ENCODE data around the gene NOTUM.
A peak's percentile ranks its signal among the peaks of the same experiment; 100 is the strongest.
"Not testable (repeated sequence)": the region's sequence is repeated elsewhere in the genome, so short reads cannot be mapped to it uniquely, and the experiment has no call there.

NOTUM gene

DNA sequence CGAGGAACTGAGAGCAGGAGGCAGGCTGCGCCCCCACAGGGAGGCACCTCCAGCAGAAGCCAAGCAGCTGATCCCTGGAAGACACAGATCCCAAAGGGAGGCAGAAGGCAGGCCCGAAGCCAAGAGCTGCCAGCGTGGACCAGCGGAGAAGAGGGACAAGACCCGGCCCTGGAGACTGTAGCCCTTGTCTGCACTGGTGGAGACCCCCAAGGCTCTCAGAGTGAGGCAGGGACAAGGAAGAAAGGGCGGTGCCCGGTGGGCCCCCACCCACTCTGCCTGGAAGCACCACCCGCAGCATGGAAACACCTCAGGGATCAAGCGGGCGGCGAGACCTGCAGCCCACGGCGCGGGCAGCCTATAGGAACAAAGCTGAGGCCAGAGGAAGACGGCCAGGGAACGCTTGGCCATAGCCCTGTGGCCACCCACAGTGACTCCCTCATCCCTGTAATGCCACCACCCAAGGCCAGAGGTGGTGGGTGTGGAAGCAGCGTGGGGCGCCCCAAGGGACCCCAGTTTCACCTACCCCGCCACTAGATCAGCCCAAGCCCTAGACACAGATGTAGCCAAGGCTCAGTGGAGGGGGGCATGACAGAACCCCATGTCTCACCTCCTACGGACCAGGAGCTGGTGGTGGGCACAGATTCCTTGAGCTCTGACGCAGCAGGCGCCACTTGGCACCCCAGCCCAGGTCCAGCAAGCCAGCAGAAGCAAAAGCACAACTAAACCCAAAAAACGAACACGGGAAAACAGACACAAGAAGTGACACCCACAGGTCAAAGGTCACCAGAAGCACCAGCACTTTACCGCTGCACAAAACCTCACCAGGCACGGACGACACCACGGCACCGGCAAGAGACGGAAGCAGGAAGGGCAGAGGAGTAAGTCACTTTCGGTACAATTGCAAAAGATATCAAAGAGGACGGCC, 40.1 kb downstream of the NOTUM start:
- no peak overlapping the region for H3K4me3 ChIP-seq (ENCODE audit: insufficient read length, low read depth)
- TF ChIP-seq SUZ12 (IDR thresholded peaks at IDR 0.05; ENCODE audit: extremely low read depth, insufficient read depth, insufficient read length) (no peak), YY1 (IDR thresholded peaks at IDR 0.05; ENCODE audit: insufficient read depth, insufficient read length) (no peak), ZNF274 (IDR thresholded peaks at IDR 0.05; ENCODE audit: low read depth, low read length) (no peak)
- no peak for DNase-seq (ENCODE audit: low read depth, low spot score)
- H3K27me3 ChIP-seq (ENCODE audit: insufficient read depth, insufficient read length), result no peaks in the 10 kb centered on the region
- no peak overlapping the region for H3K9ac ChIP-seq (ENCODE audit: insufficient read length, low read depth)
- H3K4me1 ChIP-seq (ENCODE audit: insufficient read depth, insufficient read length), result peaks cover 44% of the 10 kb centered on the region
- no peaks in the 10 kb centered on the region for H3K9me3 ChIP-seq (ENCODE audit: insufficient read depth, low read length)
- H3K36me3 ChIP-seq (ENCODE audit: insufficient read depth, insufficient read length, low read length), result peaks cover 57% of the 10 kb centered on the region

DNA sequence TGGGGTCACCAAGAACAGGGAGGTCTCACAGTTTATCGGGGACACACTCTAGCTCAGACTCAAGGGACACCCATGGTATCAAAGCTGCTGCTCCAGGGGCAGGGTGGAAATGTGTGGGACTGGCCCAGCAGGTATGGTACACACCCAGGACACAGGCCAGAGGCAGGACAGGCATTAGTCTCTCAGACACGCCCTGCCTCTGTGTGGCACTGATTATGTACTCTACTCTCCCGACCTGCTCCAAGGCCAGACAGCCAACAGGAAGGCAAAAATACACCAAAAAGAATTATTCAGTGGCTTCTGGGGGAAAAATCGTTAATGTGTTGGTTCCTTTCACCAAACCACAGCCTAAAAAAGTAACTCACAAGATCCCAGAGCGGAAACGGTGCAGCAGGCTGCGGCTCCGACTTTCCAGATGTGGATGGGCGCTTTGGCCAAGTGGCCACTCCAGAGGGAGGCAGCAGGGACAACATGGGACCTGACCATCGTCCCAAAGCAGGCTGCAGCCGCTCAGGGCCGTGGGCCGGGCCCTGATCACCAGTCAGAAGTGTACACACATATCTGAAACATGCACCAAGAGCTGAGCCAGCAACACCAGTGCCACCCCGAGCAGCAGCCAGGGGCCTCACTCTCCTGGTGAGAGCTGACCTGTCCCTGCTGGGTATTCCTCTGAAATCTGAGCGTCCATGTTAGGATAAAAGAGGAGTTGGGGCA, 42.0 kb downstream of the NOTUM start:
- TF ChIP-seq SUZ12 (IDR thresholded peaks at IDR 0.05; ENCODE audit: extremely low read depth, insufficient read depth, insufficient read length) (no peak), ZNF274 (IDR thresholded peaks at IDR 0.05; ENCODE audit: low read depth, low read length) (no peak), YY1 (IDR thresholded peaks at IDR 0.05; ENCODE audit: insufficient read depth, insufficient read length) (no peak)
- no peaks in the 10 kb centered on the region for H3K27me3 ChIP-seq (ENCODE audit: insufficient read depth, insufficient read length)
- H3K36me3 ChIP-seq (ENCODE audit: insufficient read depth, insufficient read length, low read length), result peaks cover 71% of the 10 kb centered on the region
- no peak overlapping the region for H3K4me3 ChIP-seq (ENCODE audit: insufficient read length, low read depth)
- H3K9ac ChIP-seq (ENCODE audit: insufficient read length, low read depth), result no peak overlapping the region
- H3K9me3 ChIP-seq (ENCODE audit: insufficient read depth, low read length), result no peaks in the 10 kb centered on the region
- H3K4me1 ChIP-seq (ENCODE audit: insufficient read depth, insufficient read length), result peaks cover 31% of the 10 kb centered on the region
- DNase-seq (ENCODE audit: low read depth, low spot score), result no peak

DNA sequence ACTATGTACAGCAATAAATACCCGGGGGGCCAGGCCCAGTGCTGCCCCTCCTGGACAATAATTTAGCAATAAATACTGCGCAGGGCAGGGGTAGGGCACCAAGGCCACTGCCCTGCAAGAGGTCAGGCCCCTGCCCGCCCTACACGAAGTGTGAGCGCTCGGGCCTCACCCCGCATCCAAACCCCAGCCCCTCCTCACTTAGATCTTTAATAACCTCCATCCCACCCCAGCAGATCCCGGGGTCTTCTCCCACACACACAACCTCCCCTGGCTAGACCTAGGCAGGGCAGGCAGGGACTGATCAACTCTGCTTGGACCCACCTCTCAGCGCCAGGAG, 42.7 kb downstream of the NOTUM start:
- not testable (repeated sequence) for H3K27me3 ChIP-seq (ENCODE audit: insufficient read depth, insufficient read length); H3K9me3 ChIP-seq (ENCODE audit: insufficient read depth, low read length); H3K9ac ChIP-seq (ENCODE audit: insufficient read length, low read depth); DNase-seq (ENCODE audit: low read depth, low spot score); H3K4me3 ChIP-seq (ENCODE audit: insufficient read length, low read depth)
- peaks cover 78% of the 10 kb centered on the region for H3K36me3 ChIP-seq (ENCODE audit: insufficient read depth, insufficient read length, low read length)
- H3K4me1 ChIP-seq (ENCODE audit: insufficient read depth, insufficient read length), result peaks cover 29% of the 10 kb centered on the region

DNA sequence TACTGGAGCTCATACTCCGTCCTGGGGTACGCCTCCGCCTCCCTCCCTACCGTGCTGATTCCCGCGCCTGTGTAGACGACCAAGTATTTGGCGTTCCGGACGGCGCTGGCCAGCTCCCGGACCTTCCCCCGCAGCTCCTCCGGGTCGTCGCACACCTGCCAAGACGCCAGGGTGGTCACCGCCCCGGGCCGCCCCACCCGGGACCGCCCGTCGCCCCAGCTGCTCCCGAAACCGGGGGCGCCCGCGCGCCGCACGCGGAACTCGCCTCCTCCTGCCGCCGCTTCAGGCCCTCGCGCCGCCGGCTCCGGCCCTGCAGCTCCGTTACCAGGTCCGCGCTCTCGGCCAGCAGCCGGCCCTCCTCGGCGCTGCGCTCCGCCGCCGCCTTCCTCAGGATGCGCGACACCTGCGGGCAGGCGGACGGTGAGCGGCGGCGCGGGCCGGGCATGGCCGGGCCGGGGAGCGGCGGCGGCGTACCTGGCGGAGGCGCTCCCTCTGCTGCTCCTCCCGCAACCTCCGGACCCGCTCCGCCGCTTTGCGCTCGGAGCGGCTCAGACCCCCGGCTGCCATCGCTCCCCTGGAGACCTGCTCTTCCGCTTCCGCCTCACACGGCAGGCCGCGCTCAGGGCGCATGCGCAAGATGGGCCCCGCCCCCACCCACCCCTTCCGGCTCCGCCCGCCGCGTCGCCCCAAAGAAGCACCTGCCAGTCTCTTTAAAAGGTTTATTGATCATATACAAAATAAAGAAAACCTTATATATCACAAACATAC, 43.2 kb downstream of the NOTUM start, which contains the start of gene SIRT7:
TSS of gene SIRT7 (minus strand) at position 612 of the 768 bp plus-strand sequence. CDS start at position 567, 45 bp downstream.
- peak within 1 kb of the TSS; percentile 98 for H3K9ac ChIP-seq (ENCODE audit: insufficient read length, low read depth)
- H3K36me3 ChIP-seq (ENCODE audit: insufficient read depth, insufficient read length, low read length), result peaks cover 79% of the 10 kb centered on the region
- no peaks in the 10 kb centered on the region for H3K27me3 ChIP-seq (ENCODE audit: insufficient read depth, insufficient read length)
- no peak for TF ChIP-seq SUZ12 (IDR thresholded peaks at IDR 0.05; ENCODE audit: extremely low read depth, insufficient read depth, insufficient read length)
- TF ChIP-seq YY1 (IDR thresholded peaks at IDR 0.05; ENCODE audit: insufficient read depth, insufficient read length), result no peak
- no peak for TF ChIP-seq ZNF274 (IDR thresholded peaks at IDR 0.05; ENCODE audit: low read depth, low read length)
- peak within 1 kb of the TSS; percentile 85 for H3K4me3 ChIP-seq (ENCODE audit: insufficient read length, low read depth)
- H3K4me1 ChIP-seq (ENCODE audit: insufficient read depth, insufficient read length), result peaks cover 26% of the 10 kb centered on the region
- peak; percentile 40 for DNase-seq (ENCODE audit: low read depth, low spot score)
- H3K9me3 ChIP-seq (ENCODE audit: insufficient read depth, low read length), result no peaks in the 10 kb centered on the region

DNA sequence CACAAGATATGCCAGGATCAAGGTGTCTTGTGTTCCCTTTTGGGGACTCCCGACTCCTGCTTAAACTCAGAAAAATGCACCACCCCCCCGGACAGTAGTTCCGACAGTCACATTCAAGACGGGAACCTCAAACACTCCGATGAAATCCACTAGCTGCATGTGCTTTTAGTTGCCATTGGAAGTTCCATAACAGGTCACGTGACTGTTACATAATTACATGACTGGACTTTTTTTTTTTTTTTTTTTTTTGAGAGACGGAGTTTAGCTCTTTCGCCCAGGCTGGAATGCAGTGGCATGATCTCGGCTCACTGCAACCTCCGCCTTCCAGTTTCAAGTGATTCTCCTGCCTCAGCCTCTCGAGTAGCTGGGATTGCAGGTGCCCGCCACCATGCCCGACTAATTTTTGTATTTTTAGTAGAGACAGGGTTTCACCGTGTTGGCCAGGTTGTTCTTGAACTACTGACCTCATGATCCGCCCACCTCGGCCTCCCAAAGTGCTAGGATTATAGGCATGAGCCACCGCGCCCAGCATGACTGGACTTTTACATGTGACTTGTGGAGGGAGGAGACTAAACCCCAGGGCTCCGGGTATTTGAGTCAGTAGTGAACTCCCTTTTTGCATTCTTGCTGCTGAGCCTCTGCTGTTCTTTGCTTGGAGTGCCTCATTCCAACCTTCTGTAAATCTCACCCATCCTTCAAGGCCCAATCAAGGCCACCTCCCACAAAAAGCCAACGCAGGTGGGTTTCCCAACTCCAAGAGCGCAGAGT, 44.6 kb downstream of the NOTUM start:
- H3K9ac ChIP-seq (ENCODE audit: insufficient read length, low read depth), result peak overlapping the region; percentile 98
- H3K9me3 ChIP-seq (ENCODE audit: insufficient read depth, low read length), result no peaks in the 10 kb centered on the region
- no peak for DNase-seq (ENCODE audit: low read depth, low spot score)
- peaks cover 78% of the 10 kb centered on the region for H3K36me3 ChIP-seq (ENCODE audit: insufficient read depth, insufficient read length, low read length)
- TF ChIP-seq YY1 (IDR thresholded peaks at IDR 0.05; ENCODE audit: insufficient read depth, insufficient read length), result no peak
- TF ChIP-seq SUZ12 (IDR thresholded peaks at IDR 0.05; ENCODE audit: extremely low read depth, insufficient read depth, insufficient read length), result no peak
- TF ChIP-seq ZNF274 (IDR thresholded peaks at IDR 0.05; ENCODE audit: low read depth, low read length), result no peak
- H3K4me1 ChIP-seq (ENCODE audit: insufficient read depth, insufficient read length), result peaks cover 16% of the 10 kb centered on the region
- H3K27me3 ChIP-seq (ENCODE audit: insufficient read depth, insufficient read length), result no peaks in the 10 kb centered on the region
- H3K4me3 ChIP-seq (ENCODE audit: insufficient read length, low read depth), result peak overlapping the region; percentile 85

DNA sequence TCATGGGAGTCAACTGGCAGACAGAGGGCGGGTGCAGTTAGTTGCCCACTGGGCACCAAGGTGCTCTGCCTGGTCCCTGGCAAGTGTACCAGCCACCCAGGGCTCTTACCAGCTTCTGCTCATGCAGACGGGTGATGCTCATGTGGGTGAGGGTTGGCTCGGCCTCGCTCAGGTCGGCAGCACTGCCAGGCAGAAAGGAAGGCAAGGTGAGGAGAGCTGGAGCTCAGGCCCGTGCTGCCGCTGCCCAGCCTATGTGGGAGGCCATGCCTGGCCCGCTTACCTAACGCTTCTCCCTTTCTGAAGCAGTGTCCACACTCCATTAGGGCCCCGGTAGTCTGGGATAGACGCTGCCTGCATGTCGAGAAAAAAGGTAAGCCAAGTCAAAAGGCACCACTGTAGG, 45.7 kb downstream of the NOTUM start:
- no peaks in the 10 kb centered on the region for H3K9me3 ChIP-seq (ENCODE audit: insufficient read depth, low read length)
- H3K9ac ChIP-seq (ENCODE audit: insufficient read length, low read depth), result no peak overlapping the region
- peaks cover 6% of the 10 kb centered on the region for H3K27me3 ChIP-seq (ENCODE audit: insufficient read depth, insufficient read length)
- no peak for TF ChIP-seq YY1 (IDR thresholded peaks at IDR 0.05; ENCODE audit: insufficient read depth, insufficient read length)
- TF ChIP-seq SUZ12 (IDR thresholded peaks at IDR 0.05; ENCODE audit: extremely low read depth, insufficient read depth, insufficient read length), result no peak
- no peak for TF ChIP-seq ZNF274 (IDR thresholded peaks at IDR 0.05; ENCODE audit: low read depth, low read length)
- DNase-seq (ENCODE audit: low read depth, low spot score), result no peak
- peaks cover 12% of the 10 kb centered on the region for H3K4me1 ChIP-seq (ENCODE audit: insufficient read depth, insufficient read length)
- H3K36me3 ChIP-seq (ENCODE audit: insufficient read depth, insufficient read length, low read length), result peaks cover 67% of the 10 kb centered on the region
- no peak overlapping the region for H3K4me3 ChIP-seq (ENCODE audit: insufficient read length, low read depth)

Measured in NT2/D1 (cell line).